Loucy (cell line): ENCODE results near the gene TBATA.

Experiments used
- CTCF ChIP-seq: fragments of 200-600 bp; sonication (generic); conservative IDR thresholded peaks from 2 replicates; pipeline ENCODE4 v1.5.1; 2014; ENCODE audit warnings: mild to moderate bottlenecking, antibody characterized with exemption, low read length
- EZH2phosphoT487 ChIP-seq: fragments of 200-600 bp; IDR thresholded peaks from 2 replicates; pipeline ENCODE4 v1.6.1; 2018; ENCODE audit warnings: antibody characterized with exemption, mild to moderate bottlenecking, moderate library complexity, borderline replicate concordance

GRCh38 chr10:70753841-70754621 lies 31.1 kb downstream of the TBATA start:
- TF ChIP-seq CTCF = no peak
- TF ChIP-seq EZH2phosphoT487 = no peak
